Activated naive CD8-positive, alpha-beta T cell treated with anti-CD3 and anti-CD28 coated beads, Interleukin-2, amount 50 U/mL, for 24 hours (primary cell): ENCODE data around the gene HSPA4.

Experiments
- ATAC-seq: fragments of 150-1000 bp; cut with Tn5 transposase; one replicate; pipeline ENCODE4 v1.10.0; 2021
- DNase-seq: peaks from one replicate; pipeline ENCODE4 v3.0.0; 2021
- H3K27ac Mint-ChIP-seq: one replicate; pipeline ENCODE4 v1.8.0; 2021; ENCODE audit warnings: mild to moderate bottlenecking, mixed read lengths
- H3K27me3 Mint-ChIP-seq: one replicate; pipeline ENCODE4 v1.8.0; 2021; ENCODE audit warnings: mixed read lengths
- H3K36me3 Mint-ChIP-seq: one replicate; pipeline ENCODE4 v1.8.0; 2021; ENCODE audit warnings: low read depth, mixed read lengths
- H3K4me1 Mint-ChIP-seq: one replicate; pipeline ENCODE4 v1.8.0; 2021; ENCODE audit warnings: mixed read lengths
- H3K4me3 Mint-ChIP-seq: one replicate; pipeline ENCODE4 v1.8.0; 2021; ENCODE audit warnings: mild to moderate bottlenecking, moderate library complexity, mixed read lengths
- H3K9me3 Mint-ChIP-seq: one replicate; pipeline ENCODE4 v1.8.0; 2021; ENCODE audit warnings: mixed read lengths

HSPA4 gene

GRCh38 chr5:133106343-133106742, 54.5 kb downstream of the HSPA4 start:
- ATAC-seq: no peak
- DNase-seq: no peak
- Mint-ChIP-seq H3K9me3 (no peaks in the 10 kb centered on the region), H3K27ac (no peak overlapping the region), H3K4me1 (peaks cover 30% of the 10 kb centered on the region), H3K36me3 (peaks cover 40% of the 10 kb centered on the region), H3K27me3 (no peaks in the 10 kb centered on the region), H3K4me3 (no peak overlapping the region)

DNA sequence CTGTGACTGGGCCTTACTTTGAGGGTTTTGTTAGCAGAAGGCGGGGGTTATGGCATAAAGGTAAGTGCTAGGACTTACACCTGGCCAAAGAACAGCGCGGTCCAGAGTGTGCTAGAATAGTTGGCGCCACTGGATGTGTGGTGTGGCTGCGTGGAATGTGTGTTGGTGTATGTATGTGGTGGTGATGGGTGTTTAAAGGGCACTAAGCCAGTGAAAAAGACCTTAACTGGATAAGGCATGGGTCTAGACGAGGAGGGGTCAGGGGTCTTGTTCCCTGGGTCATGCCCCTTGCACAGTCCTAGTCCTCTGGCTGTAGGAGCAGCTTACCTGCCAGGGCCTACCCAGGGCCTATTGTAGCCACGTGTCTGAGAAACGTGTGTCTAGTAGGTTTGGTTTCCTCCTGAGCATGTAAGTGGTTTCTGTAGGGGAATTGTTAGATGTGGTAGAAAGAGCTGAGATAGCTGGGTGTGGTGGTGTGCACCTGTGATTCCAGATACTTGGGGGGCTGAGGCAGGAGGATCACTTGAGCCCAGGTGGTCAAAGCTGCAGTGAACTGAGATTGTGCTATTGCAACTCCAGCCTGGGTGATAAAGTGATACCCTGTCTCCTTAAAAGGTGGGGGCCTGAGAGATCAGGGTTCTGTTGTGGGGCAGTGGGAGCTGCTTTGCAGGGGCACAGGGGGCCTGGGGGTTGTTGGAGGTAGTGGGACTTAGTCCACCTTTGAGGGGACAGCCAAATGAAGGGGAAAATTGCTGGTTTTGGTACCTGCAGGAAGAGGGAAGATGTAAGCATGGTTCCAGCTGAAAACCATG, 55.2 kb downstream of the HSPA4 start:
- no peak for DNase-seq
- H3K9me3 Mint-ChIP-seq: no peaks in the 10 kb centered on the region
- H3K36me3 Mint-ChIP-seq: peaks cover 37% of the 10 kb centered on the region
- no peak for ATAC-seq
- no peak overlapping the region for H3K4me3 Mint-ChIP-seq
- no peaks in the 10 kb centered on the region for H3K27me3 Mint-ChIP-seq
- H3K4me1 Mint-ChIP-seq: peaks cover 31% of the 10 kb centered on the region
- peak overlapping the region; percentile 15 for H3K27ac Mint-ChIP-seq

- no peak overlapping the region for H3K4me3 Mint-ChIP-seq
- no peaks in the 10 kb centered on the region for H3K27me3 Mint-ChIP-seq
- no peak for ATAC-seq
- H3K36me3 Mint-ChIP-seq: peaks cover 24% of the 10 kb centered on the region
- H3K27ac Mint-ChIP-seq: no peak overlapping the region
- peaks cover 34% of the 10 kb centered on the region for H3K4me1 Mint-ChIP-seq
- no peak for DNase-seq
- no peaks in the 10 kb centered on the region for H3K9me3 Mint-ChIP-seq
Observed at GRCh38 chr5:133108481-133108921, 56.7 kb downstream of the HSPA4 start.

- no peaks in the 10 kb centered on the region for H3K9me3 Mint-ChIP-seq
- no peaks in the 10 kb centered on the region for H3K27me3 Mint-ChIP-seq
- H3K27ac Mint-ChIP-seq: no peak overlapping the region
- ATAC-seq (no peak), DNase-seq (no peak)
- H3K4me1 Mint-ChIP-seq: peaks cover 38% of the 10 kb centered on the region
- no peak overlapping the region for H3K4me3 Mint-ChIP-seq
- peaks cover 12% of the 10 kb centered on the region for H3K36me3 Mint-ChIP-seq
Observed at GRCh38 chr5:133109655-133110483, 58.1 kb downstream of the HSPA4 start.

- Mint-ChIP-seq H3K27me3 (no peaks in the 10 kb centered on the region), H3K27ac (no peak overlapping the region), H3K9me3 (no peaks in the 10 kb centered on the region), H3K4me1 (peaks cover 33% of the 10 kb centered on the region), H3K36me3 (peaks cover 4% of the 10 kb centered on the region), H3K4me3 (no peak overlapping the region)
- ATAC-seq: no peak
- no peak for DNase-seq
Observed at GRCh38 chr5:133110709-133111108, 58.9 kb downstream of the HSPA4 start.

GRCh38 chr5:133111299-133111698, 59.5 kb downstream of the HSPA4 start:
- Mint-ChIP-seq H3K36me3 (peaks cover 1% of the 10 kb centered on the region), H3K4me3 (no peak overlapping the region), H3K27me3 (no peaks in the 10 kb centered on the region), H3K9me3 (no peaks in the 10 kb centered on the region), H3K4me1 (peaks cover 29% of the 10 kb centered on the region), H3K27ac (no peak overlapping the region)
- ATAC-seq: peak; percentile 63
- peak; percentile 86 for DNase-seq

DNA sequence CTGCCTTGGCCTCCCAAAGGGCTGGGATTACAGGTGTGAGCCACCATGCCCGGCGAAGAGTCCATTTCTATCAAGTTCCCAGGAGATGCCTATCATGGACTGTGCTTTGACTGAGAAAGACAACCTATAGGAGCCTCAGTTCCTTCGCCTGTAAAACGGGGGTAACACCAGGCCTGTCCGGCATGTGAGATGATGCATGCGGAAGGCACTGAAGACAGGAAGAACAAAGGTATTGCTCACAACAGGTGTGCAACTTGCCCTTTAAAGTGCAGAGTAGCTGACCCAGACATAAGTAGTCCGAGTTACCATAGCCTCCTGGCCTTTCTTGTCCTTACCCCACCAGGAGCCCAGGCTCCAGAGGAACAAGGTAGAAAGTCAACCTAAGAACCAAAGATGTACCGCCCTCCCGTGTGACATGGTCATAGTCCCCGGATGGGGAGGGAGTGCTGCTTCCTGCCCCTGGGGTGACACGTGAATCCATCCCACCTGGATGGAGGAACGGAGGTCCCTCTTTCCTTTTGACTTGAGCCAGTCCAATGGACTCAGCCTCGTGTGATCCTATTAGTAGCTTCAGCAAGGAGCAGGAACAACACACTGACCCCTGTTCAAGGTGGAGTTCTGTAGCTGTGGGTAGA, 60.3 kb downstream of the HSPA4 start:
- no peak for DNase-seq
- no peak for ATAC-seq
- no peaks in the 10 kb centered on the region for H3K9me3 Mint-ChIP-seq
- H3K4me3 Mint-ChIP-seq: no peak overlapping the region
- no peaks in the 10 kb centered on the region for H3K27me3 Mint-ChIP-seq
- no peak overlapping the region for H3K27ac Mint-ChIP-seq
- H3K36me3 Mint-ChIP-seq: no peaks in the 10 kb centered on the region
- H3K4me1 Mint-ChIP-seq: peaks cover 26% of the 10 kb centered on the region

DNA sequence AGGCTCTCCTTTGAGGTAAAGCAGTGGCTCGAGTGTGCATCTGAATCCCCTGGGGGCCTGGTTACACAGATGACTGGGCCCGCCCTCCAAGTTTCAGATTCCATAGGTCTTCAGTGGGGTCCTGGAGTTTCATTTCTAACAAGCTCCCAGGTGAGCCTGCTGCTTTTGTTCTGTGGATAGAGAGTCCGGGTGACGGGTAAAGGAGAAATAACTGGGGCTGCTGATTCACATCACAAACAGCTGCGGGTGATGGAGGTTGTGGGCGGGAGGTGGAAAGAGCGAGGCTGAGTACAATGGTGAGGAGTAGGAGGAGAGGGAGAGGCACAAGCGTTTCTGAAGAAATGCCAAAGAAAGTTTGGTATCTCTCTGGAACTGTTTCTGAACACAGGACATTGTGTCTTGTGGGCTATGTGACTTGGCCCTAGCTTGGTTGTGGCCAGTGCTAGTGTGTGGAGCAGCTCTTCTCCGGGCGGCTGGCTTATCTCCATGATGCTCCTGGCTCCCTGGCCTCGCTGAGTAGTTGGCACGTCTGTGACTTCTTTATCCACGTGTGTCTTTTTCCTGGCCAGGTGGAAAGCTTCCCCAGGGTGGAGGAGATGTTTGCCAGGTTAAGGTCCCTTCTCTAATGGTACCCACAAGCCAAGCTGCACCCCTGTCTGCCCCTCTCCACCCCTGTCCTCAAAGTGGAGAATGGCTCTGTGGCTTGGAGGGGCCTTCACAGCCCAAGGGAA, 61.7 kb downstream of the HSPA4 start:
- Mint-ChIP-seq H3K27ac (peak overlapping the region; percentile 7), H3K4me3 (no peak overlapping the region), H3K36me3 (no peaks in the 10 kb centered on the region), H3K4me1 (peaks cover 23% of the 10 kb centered on the region), H3K9me3 (no peaks in the 10 kb centered on the region), H3K27me3 (no peaks in the 10 kb centered on the region)
- ATAC-seq (peak; percentile 78), DNase-seq (peak; percentile 48)

GRCh38 chr5:133114166-133114932, 62.5 kb downstream of the HSPA4 start:
- ATAC-seq (no peak), DNase-seq (no peak)
- H3K4me3 Mint-ChIP-seq: no peak overlapping the region
- no peaks in the 10 kb centered on the region for H3K9me3 Mint-ChIP-seq
- H3K27me3 Mint-ChIP-seq: no peaks in the 10 kb centered on the region
- H3K36me3 Mint-ChIP-seq: no peaks in the 10 kb centered on the region
- H3K27ac Mint-ChIP-seq: peak overlapping the region; percentile 2
- H3K4me1 Mint-ChIP-seq: peaks cover 23% of the 10 kb centered on the region

DNA sequence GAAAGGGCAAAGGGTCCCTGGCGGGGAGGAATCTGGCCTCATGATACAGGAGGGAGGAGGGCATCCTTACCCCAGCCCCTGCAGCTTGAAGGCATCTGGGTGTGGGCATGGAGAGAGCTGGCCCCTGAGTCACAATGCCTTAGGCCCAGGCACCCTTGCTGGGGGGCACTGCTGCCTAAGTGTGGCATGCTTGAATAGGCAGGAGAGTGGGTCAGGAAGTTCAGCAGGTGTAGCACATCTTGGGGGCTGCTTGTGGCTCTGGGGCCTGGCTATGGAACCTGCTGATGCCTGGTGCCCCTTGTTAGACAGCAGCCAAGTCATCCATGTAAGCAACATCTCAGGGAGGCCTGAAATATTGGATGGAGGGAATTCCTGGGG, 63.1 kb downstream of the HSPA4 start:
- H3K27me3 Mint-ChIP-seq: no peaks in the 10 kb centered on the region
- ATAC-seq (no peak), DNase-seq (no peak)
- peaks cover 23% of the 10 kb centered on the region for H3K4me1 Mint-ChIP-seq
- H3K4me3 Mint-ChIP-seq: no peak overlapping the region
- no peaks in the 10 kb centered on the region for H3K36me3 Mint-ChIP-seq
- H3K27ac Mint-ChIP-seq: no peak overlapping the region
- no peaks in the 10 kb centered on the region for H3K9me3 Mint-ChIP-seq

DNA sequence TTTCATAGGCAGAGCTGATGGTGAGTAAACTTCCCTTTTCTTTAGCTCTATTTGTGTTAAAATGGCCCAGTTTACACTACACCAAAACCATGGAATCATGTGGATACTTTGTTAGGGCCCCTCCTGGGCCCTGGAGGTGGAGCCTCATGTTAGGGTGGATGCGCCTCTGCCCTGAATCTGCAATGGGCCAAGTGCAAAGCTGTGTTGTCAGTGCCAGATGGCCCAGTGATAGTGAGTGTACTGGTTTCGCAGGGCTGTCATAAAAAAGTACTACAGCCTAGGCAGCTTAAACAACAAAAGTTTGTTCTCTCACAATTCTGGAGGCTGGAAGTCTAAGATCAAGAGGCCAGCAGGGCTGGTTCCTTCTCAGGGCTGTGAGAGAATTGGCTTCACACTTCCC, 64.8 kb downstream of the HSPA4 start:
- ATAC-seq (no peak), DNase-seq (no peak)
- no peak overlapping the region for H3K4me3 Mint-ChIP-seq
- H3K27ac Mint-ChIP-seq: no peak overlapping the region
- H3K27me3 Mint-ChIP-seq: no peaks in the 10 kb centered on the region
- no peaks in the 10 kb centered on the region for H3K36me3 Mint-ChIP-seq
- peaks cover 15% of the 10 kb centered on the region for H3K4me1 Mint-ChIP-seq
- H3K9me3 Mint-ChIP-seq: no peaks in the 10 kb centered on the region

DNA sequence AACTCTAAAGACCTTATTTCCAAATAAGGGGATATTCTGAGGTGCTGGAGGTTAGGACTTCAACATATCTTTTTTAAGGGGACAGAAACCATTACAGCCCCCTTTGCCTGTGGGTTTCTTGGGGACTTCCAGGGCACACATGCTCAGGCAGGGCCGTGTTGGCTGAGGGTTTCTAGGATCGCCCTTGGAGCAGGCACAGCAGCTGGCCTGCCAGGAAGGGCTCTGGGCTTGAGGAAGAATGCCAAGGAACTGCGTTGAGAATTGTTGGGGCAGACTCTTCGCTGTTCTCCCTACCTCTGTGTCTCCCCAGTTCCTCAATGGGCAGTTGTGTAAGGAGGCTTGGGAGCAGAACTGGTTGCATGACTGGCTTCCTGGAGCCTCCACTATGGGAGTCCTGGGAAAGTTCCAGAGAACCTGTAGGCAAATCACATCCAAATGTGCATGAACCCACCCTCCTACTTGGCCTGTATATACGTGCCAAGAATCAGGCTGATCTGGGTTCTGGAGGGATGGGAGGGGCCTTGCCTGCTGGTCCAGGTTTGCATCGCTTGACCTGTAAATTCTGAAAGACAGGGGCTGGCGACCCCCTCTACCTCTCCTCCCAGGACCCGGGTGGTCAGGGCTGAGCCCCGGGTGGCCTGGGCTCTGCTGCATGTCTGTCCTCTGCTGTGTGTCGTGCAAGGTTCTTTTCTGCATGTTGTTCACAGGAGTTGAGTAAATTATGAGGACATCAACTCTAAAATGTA, 65.5 kb downstream of the HSPA4 start:
- H3K27me3 Mint-ChIP-seq: no peaks in the 10 kb centered on the region
- H3K9me3 Mint-ChIP-seq: no peaks in the 10 kb centered on the region
- DNase-seq (no peak), ATAC-seq (no peak)
- no peak overlapping the region for H3K27ac Mint-ChIP-seq
- H3K36me3 Mint-ChIP-seq: no peaks in the 10 kb centered on the region
- peaks cover 15% of the 10 kb centered on the region for H3K4me1 Mint-ChIP-seq
- no peak overlapping the region for H3K4me3 Mint-ChIP-seq

DNA sequence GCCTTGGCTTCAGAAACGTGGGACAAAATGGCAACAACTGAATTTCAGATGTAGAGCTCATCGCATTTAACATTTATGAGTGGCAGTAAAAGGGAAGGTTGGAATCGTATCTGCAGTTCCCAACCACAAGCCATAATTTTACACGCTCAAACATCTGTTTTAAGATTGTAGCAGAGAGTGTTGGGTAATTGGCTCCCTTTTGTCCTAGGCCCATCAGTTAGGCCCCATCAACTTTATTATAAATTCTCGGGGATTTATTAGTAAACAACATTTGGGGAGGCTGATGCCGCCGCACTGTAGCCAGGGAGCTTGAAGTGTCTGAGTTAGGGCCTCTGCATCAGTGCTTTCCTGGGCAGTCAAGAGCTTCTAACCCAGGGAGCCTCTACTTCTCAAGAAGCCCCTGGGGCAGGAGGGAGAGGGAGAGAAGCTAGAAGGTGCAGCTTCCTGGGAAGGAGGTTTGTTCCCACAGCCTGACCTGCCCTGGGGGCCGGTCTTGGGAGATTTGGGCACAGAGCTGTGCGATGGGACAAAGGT, 66.2 kb downstream of the HSPA4 start:
- no peak for DNase-seq
- Mint-ChIP-seq H3K9me3 (no peaks in the 10 kb centered on the region), H3K36me3 (no peaks in the 10 kb centered on the region), H3K4me1 (peaks cover 12% of the 10 kb centered on the region), H3K27ac (no peak overlapping the region), H3K4me3 (no peak overlapping the region), H3K27me3 (no peaks in the 10 kb centered on the region)
- ATAC-seq: no peak
